Measurements from ENCODE around the gene TSPAN4. TPM values are rescaled to one million over a fixed set of nuclear protein-coding genes. Genes with fewer than 3 reads are reported as not detected.

TSPAN4 gene
- total RNA-seq, 2 donors from 2014 or later = 48.8 to 94.9 TPM

- peaks cover 0 to 2% of the 10 kb centered on the region in 2 donors for H3K36me3 ChIP-seq
- DNase-seq (ENCODE audit: low spot score) = peak; percentile 85
- H3K27ac ChIP-seq = peak overlapping the region; percentile 89 to 90
- TF ChIP-seq CTCF (IDR thresholded peaks at IDR 0.05) = no peak
- TF ChIP-seq POLR2A (IDR thresholded peaks at IDR 0.05) = no peak
- peak; percentile 87 for TF ChIP-seq POLR2AphosphoS5 (IDR thresholded peaks at IDR 0.05)
- peaks cover 29% of the 10 kb centered on the region for H3K4me1 ChIP-seq (replicated peaks)
- H3K4me3 ChIP-seq = peak overlapping the region; percentile 82 to 94
- 21% methylated on average over 28 of the region's 31 CpGs for WGBS
- intact Hi-C loops (cut with DNase I) = loop anchor here (5.0 to 10.0 kb wide), 4 partner anchors 67 to 620 kb away; partner anchors contain the start of genes AP2A2 and CHID1
- H3K9me3 ChIP-seq = no peaks in the 10 kb centered on the region
- H3K27me3 ChIP-seq (replicated peaks; ENCODE audit: insufficient read depth) = no peaks in the 10 kb centered on the region
Measured at GRCh38 chr11:844693-845644, 2.3 kb downstream of the TSPAN4 start.

GRCh38 chr11:845872-846495 lies 3.3 kb downstream of the TSPAN4 start:
- no peaks in the 10 kb centered on the region for H3K27me3 ChIP-seq (replicated peaks; ENCODE audit: insufficient read depth)
- intact Hi-C loops (cut with DNase I) = loop anchor here (5.0 to 10.0 kb wide), 4 partner anchors 66 to 619 kb away; partner anchors contain the start of genes AP2A2 and CHID1
- no peaks in the 10 kb centered on the region for H3K9me3 ChIP-seq
- DNase-seq (ENCODE audit: low spot score) = no peak
- WGBS = 34% methylated on average over 8 of the region's 8 CpGs
- peaks cover 33% of the 10 kb centered on the region for H3K4me1 ChIP-seq (replicated peaks)
- H3K36me3 ChIP-seq = no peaks in the 10 kb centered on the region
- peak overlapping the region; percentile 25 to 89 for H3K27ac ChIP-seq
- TF ChIP-seq POLR2AphosphoS5 (IDR thresholded peaks at IDR 0.05) (no peak), CTCF (IDR thresholded peaks at IDR 0.05) (no peak), POLR2A (IDR thresholded peaks at IDR 0.05) (no peak)
- no peak overlapping the region for H3K4me3 ChIP-seq

DNA sequence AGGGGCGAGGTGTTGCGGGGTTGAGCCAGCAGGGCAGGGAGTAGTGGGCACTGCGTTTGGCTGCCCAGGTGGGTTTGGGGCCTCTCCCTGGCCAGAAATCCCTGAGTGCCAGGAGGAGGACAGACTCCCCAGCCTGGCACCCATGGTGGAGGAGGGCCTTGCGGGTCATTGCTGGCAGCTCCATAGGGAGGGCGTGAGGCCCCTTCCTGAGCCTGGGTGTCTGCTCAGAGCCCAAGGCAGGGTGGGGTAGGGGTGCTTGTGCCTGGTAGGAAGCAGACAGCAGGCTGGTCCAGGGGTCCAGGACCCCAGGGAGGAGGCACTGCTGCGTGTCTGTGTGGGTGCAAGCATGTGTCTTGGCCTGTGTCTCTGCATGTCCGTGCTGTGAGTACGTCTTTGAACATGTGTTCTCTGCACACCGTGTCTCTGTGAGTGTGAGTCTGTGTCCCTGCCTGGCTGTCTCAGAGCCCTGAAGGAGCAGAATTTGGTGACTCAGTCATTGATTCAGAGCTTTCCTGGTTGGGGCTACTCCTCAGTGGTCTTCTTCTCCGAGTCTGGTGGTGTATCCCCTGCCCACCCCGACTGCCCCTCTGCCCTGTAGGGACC lies 3.9 kb downstream of the TSPAN4 start:
- H3K9me3 ChIP-seq = no peaks in the 10 kb centered on the region
- 62% methylated on average over 11 of the region's 11 CpGs for WGBS
- DNase-seq (ENCODE audit: low spot score) = no peak
- TF ChIP-seq CTCF (IDR thresholded peaks at IDR 0.05) (no peak), POLR2AphosphoS5 (IDR thresholded peaks at IDR 0.05) (no peak), POLR2A (IDR thresholded peaks at IDR 0.05) (no peak)
- no peak overlapping the region for H3K4me3 ChIP-seq
- no peaks in the 10 kb centered on the region for H3K27me3 ChIP-seq (replicated peaks; ENCODE audit: insufficient read depth)
- intact Hi-C loops (cut with DNase I) = loop anchor here (5.0 to 10.0 kb wide), 4 partner anchors 66 to 618 kb away; partner anchors contain the start of genes AP2A2 and CHID1
- H3K27ac ChIP-seq = no peak overlapping the region
- H3K4me1 ChIP-seq (replicated peaks) = peaks cover 27% of the 10 kb centered on the region
- H3K36me3 ChIP-seq = no peaks in the 10 kb centered on the region

GRCh38 chr11:847876-848275 lies 5.2 kb downstream of the TSPAN4 start:
- no peak for DNase-seq (ENCODE audit: low spot score)
- Histone ChIP-seq H3K27ac (no peak overlapping the region), H3K4me3 (no peak overlapping the region), H3K9me3 (no peaks in the 10 kb centered on the region), H3K4me1 (replicated peaks) (peaks cover 26% of the 10 kb centered on the region), H3K36me3 (no peaks in the 10 kb centered on the region), H3K27me3 (replicated peaks; ENCODE audit: insufficient read depth) (no peaks in the 10 kb centered on the region)
- intact Hi-C loops (cut with DNase I) = loop anchor here (5.0 to 10.0 kb wide), 4 partner anchors 64 to 617 kb away; partner anchors contain the start of genes AP2A2 and CHID1
- 97% methylated on average over 11 of the region's 18 CpGs for WGBS
- TF ChIP-seq POLR2AphosphoS5 (IDR thresholded peaks at IDR 0.05) (no peak), POLR2A (IDR thresholded peaks at IDR 0.05) (no peak), CTCF (IDR thresholded peaks at IDR 0.05) (no peak)
